22Rv1 (cell line): ENCODE results near the gene RGS4.

Experiments used
- ZFX ChIP-seq: fragments of 450-650 bp; IDR thresholded peaks from 2 replicates; pipeline ENCODE4 v1.6.1; 2017; ENCODE audit warnings: antibody characterized with exemption, borderline replicate concordance
- TF ChIP-seq, protein P1 (sequence below): fragments of 450-650 bp; IDR thresholded peaks from 2 replicates; pipeline ENCODE4 v1.5.1; 2017; ENCODE audit warnings: mild to moderate bottlenecking

DNA sequence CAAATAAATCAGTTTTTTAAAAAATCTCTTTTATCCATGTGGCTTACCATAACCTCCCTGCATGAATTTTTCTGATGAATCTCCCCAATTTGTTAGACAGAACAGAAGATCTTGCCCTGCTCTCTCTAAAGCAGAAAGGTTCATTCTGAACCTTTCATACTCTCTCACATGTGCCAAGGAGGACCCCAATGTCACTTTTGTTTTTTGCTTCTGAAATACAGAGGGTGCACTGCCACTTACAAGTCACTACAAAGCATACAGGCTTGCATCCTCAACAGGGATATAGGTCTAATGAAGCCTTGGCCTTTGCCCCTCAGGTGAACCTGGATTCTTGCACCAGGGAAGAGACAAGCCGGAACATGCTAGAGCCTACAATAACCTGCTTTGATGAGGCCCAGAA, 4.8 kb downstream of the RGS4 start:
- TF ChIP-seq, protein P1, sequence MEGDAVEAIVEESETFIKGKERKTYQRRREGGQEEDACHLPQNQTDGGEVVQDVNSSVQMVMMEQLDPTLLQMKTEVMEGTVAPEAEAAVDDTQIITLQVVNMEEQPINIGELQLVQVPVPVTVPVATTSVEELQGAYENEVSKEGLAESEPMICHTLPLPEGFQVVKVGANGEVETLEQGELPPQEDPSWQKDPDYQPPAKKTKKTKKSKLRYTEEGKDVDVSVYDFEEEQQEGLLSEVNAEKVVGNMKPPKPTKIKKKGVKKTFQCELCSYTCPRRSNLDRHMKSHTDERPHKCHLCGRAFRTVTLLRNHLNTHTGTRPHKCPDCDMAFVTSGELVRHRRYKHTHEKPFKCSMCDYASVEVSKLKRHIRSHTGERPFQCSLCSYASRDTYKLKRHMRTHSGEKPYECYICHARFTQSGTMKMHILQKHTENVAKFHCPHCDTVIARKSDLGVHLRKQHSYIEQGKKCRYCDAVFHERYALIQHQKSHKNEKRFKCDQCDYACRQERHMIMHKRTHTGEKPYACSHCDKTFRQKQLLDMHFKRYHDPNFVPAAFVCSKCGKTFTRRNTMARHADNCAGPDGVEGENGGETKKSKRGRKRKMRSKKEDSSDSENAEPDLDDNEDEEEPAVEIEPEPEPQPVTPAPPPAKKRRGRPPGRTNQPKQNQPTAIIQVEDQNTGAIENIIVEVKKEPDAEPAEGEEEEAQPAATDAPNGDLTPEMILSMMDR, result no peak
- no peak for TF ChIP-seq ZFX
